Measurements from ENCODE around the gene RHOH. TPM values are rescaled to one million over a fixed set of nuclear protein-coding genes. Genes with fewer than 3 reads are reported as not detected.

RHOH gene
- total RNA-seq, 1 donor from 2014 or later, result not detected

- H3K27me3 ChIP-seq (ENCODE audit: insufficient read depth, low read length), result no peaks in the 10 kb centered on the region
- DNase-seq (ENCODE audit: low read depth) (no peak), FAIRE-seq (no peak)
- Mint-ChIP-seq H3K27me3 (ENCODE audit: low read depth, unreplicated experiment) (peaks cover 10% of the 10 kb centered on the region), H3K9me3 (ENCODE audit: unreplicated experiment) (no peaks in the 10 kb centered on the region), H3K36me3 (ENCODE audit: low read depth, unreplicated experiment) (peaks cover 1% of the 10 kb centered on the region), H3K27ac (ENCODE audit: unreplicated experiment) (no peak overlapping the region), H3K4me1 (ENCODE audit: low read depth, unreplicated experiment) (peaks cover 5% of the 10 kb centered on the region), H3K4me3 (ENCODE audit: unreplicated experiment) (no peak overlapping the region)
- H3K4me1 ChIP-seq (ENCODE audit: insufficient read depth, low read length), result no peaks in the 10 kb centered on the region
- no peak overlapping the region for H3K4me3 ChIP-seq (ENCODE audit: insufficient read depth, low read depth, low read length)
- H4K20me1 ChIP-seq (ENCODE audit: insufficient read depth, low read length), result no peaks in the 10 kb centered on the region
- H3K27ac ChIP-seq (ENCODE audit: low read depth, low read length), result no peak overlapping the region
- no peaks in the 10 kb centered on the region for H3K36me3 ChIP-seq (ENCODE audit: insufficient read depth, low read length)
- no peaks in the 10 kb centered on the region for H3K79me2 ChIP-seq (ENCODE audit: insufficient read depth, low read length)
- TF ChIP-seq, protein P1, sequence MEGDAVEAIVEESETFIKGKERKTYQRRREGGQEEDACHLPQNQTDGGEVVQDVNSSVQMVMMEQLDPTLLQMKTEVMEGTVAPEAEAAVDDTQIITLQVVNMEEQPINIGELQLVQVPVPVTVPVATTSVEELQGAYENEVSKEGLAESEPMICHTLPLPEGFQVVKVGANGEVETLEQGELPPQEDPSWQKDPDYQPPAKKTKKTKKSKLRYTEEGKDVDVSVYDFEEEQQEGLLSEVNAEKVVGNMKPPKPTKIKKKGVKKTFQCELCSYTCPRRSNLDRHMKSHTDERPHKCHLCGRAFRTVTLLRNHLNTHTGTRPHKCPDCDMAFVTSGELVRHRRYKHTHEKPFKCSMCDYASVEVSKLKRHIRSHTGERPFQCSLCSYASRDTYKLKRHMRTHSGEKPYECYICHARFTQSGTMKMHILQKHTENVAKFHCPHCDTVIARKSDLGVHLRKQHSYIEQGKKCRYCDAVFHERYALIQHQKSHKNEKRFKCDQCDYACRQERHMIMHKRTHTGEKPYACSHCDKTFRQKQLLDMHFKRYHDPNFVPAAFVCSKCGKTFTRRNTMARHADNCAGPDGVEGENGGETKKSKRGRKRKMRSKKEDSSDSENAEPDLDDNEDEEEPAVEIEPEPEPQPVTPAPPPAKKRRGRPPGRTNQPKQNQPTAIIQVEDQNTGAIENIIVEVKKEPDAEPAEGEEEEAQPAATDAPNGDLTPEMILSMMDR (IDR thresholded peaks at IDR 0.05; ENCODE audit: insufficient read depth, low read depth, low read length), result no peak
- no peak for TF ChIP-seq EZH2 (IDR thresholded peaks at IDR 0.05; ENCODE audit: insufficient read depth, low read length)
- no peak overlapping the region for H3K9ac ChIP-seq (ENCODE audit: low read length)
- H3K4me2 ChIP-seq (ENCODE audit: low read length), result no peak overlapping the region
- H2AFZ ChIP-seq (ENCODE audit: low read depth, low read length), result no peak overlapping the region
- H3K9me3 ChIP-seq (ENCODE audit: insufficient read depth, low read depth, low read length), result no peaks in the 10 kb centered on the region
Observed at GRCh38 chr4:40196272-40196671, 559 bp upstream of the RHOH start.

GRCh38 chr4:40197879-40198689 is 1.3 kb downstream of the RHOH start:
- Histone ChIP-seq H3K36me3 (ENCODE audit: insufficient read depth, low read length) (no peaks in the 10 kb centered on the region), H4K20me1 (ENCODE audit: insufficient read depth, low read length) (no peaks in the 10 kb centered on the region), H3K9ac (ENCODE audit: low read length) (no peak overlapping the region), H3K27me3 (ENCODE audit: insufficient read depth, low read length) (no peaks in the 10 kb centered on the region), H3K79me2 (ENCODE audit: insufficient read depth, low read length) (no peaks in the 10 kb centered on the region), H3K27ac (ENCODE audit: low read depth, low read length) (no peak overlapping the region), H3K4me3 (ENCODE audit: insufficient read depth, low read depth, low read length) (no peak overlapping the region), H3K9me3 (ENCODE audit: insufficient read depth, low read depth, low read length) (no peaks in the 10 kb centered on the region), H2AFZ (ENCODE audit: low read depth, low read length) (no peak overlapping the region), H3K4me1 (ENCODE audit: insufficient read depth, low read length) (no peaks in the 10 kb centered on the region), H3K4me2 (ENCODE audit: low read length) (no peak overlapping the region)
- no peak for FAIRE-seq
- H3K4me3 Mint-ChIP-seq (ENCODE audit: unreplicated experiment), result no peak overlapping the region
- DNase-seq (ENCODE audit: low read depth), result no peak
- no peak overlapping the region for H3K27ac Mint-ChIP-seq (ENCODE audit: unreplicated experiment)
- H3K4me1 Mint-ChIP-seq (ENCODE audit: low read depth, unreplicated experiment), result peaks cover 5% of the 10 kb centered on the region
- H3K36me3 Mint-ChIP-seq (ENCODE audit: low read depth, unreplicated experiment), result peaks cover 1% of the 10 kb centered on the region
- H3K27me3 Mint-ChIP-seq (ENCODE audit: low read depth, unreplicated experiment), result peaks cover 10% of the 10 kb centered on the region
- no peaks in the 10 kb centered on the region for H3K9me3 Mint-ChIP-seq (ENCODE audit: unreplicated experiment)
- no peak for TF ChIP-seq EZH2 (IDR thresholded peaks at IDR 0.05; ENCODE audit: insufficient read depth, low read length)
- TF ChIP-seq, protein P1 (IDR thresholded peaks at IDR 0.05; ENCODE audit: insufficient read depth, low read depth, low read length), result no peak

DNA sequence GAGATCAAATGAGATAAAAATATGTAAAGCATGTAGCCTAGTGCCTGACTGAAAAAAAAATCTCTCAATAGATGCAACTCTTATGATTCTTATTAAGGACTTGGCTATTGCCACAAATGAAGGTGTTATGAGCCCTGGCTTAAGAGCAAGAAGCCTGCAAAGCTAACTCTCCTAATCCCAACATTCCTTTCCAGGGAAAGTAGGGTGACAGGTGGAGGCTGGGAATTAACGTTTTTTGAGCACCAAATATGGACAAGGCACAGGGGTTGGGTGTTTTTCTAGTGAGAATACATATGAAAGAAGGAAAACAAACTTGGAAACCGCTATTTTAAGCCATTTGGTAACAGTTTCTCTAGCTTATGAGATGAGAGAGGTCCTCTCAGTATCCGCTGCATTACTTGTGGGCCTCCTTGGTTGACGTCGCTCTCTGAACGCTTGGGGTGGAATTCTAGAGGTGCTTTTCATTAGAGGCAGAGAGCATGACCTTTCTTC is 2.4 kb downstream of the RHOH start:
- no peak overlapping the region for H3K27ac ChIP-seq (ENCODE audit: low read depth, low read length)
- no peak overlapping the region for H3K4me3 Mint-ChIP-seq (ENCODE audit: unreplicated experiment)

More for the DNA sequence above, 2.4 kb downstream of the RHOH start:
- Histone ChIP-seq H3K27me3 (ENCODE audit: insufficient read depth, low read length) (no peaks in the 10 kb centered on the region), H3K9ac (ENCODE audit: low read length) (no peak overlapping the region), H3K4me1 (ENCODE audit: insufficient read depth, low read length) (no peaks in the 10 kb centered on the region), H3K4me2 (ENCODE audit: low read length) (no peak overlapping the region), H3K4me3 (ENCODE audit: insufficient read depth, low read depth, low read length) (no peak overlapping the region), H3K36me3 (ENCODE audit: insufficient read depth, low read length) (no peaks in the 10 kb centered on the region), H4K20me1 (ENCODE audit: insufficient read depth, low read length) (no peaks in the 10 kb centered on the region), H2AFZ (ENCODE audit: low read depth, low read length) (no peak overlapping the region), H3K9me3 (ENCODE audit: insufficient read depth, low read depth, low read length) (no peaks in the 10 kb centered on the region), H3K79me2 (ENCODE audit: insufficient read depth, low read length) (no peaks in the 10 kb centered on the region)
- H3K27ac Mint-ChIP-seq (ENCODE audit: unreplicated experiment), result no peak overlapping the region
- TF ChIP-seq, protein P1 (IDR thresholded peaks at IDR 0.05; ENCODE audit: insufficient read depth, low read depth, low read length), result no peak
- TF ChIP-seq EZH2 (IDR thresholded peaks at IDR 0.05; ENCODE audit: insufficient read depth, low read length), result no peak
- H3K4me1 Mint-ChIP-seq (ENCODE audit: low read depth, unreplicated experiment), result peaks cover 5% of the 10 kb centered on the region
- DNase-seq (ENCODE audit: low read depth), result no peak
- FAIRE-seq, result no peak
- peaks cover 1% of the 10 kb centered on the region for H3K36me3 Mint-ChIP-seq (ENCODE audit: low read depth, unreplicated experiment)
- peaks cover 12% of the 10 kb centered on the region for H3K27me3 Mint-ChIP-seq (ENCODE audit: low read depth, unreplicated experiment)
- H3K9me3 Mint-ChIP-seq (ENCODE audit: unreplicated experiment), result no peaks in the 10 kb centered on the region

Measured in astrocyte (in vitro differentiated cells and primary cell).